A375 (cell line): ENCODE measurements around the gene TJAP1. TPM values are rescaled to one million over a fixed set of nuclear protein-coding genes. Genes with fewer than 3 reads are reported as not detected.

Source experiments
- small RNA-seq: library from RNA; depleted of rRNA; stranded (forward); fragments of <200 nt; gene quantifications from one replicate; pipeline ENCODE3, GENCODE V24; 2014
- total RNA-seq: library from RNA; depleted of rRNA; stranded (reverse); fragments of >200 nt; shearing (Covaris generic); gene quantifications from 2 replicates; pipeline ENCODE4 v1.2.3, GENCODE V29; 2014; rRNA removed

The TJAP1 gene, protein sequence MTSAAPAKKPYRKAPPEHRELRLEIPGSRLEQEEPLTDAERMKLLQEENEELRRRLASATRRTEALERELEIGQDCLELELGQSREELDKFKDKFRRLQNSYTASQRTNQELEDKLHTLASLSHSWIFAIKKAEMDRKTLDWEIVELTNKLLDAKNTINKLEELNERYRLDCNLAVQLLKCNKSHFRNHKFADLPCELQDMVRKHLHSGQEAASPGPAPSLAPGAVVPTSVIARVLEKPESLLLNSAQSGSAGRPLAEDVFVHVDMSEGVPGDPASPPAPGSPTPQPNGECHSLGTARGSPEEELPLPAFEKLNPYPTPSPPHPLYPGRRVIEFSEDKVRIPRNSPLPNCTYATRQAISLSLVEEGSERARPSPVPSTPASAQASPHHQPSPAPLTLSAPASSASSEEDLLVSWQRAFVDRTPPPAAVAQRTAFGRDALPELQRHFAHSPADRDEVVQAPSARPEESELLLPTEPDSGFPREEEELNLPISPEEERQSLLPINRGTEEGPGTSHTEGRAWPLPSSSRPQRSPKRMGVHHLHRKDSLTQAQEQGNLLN
- total RNA-seq = 28.4 and 32.4 TPM in 2 replicates

DNA sequence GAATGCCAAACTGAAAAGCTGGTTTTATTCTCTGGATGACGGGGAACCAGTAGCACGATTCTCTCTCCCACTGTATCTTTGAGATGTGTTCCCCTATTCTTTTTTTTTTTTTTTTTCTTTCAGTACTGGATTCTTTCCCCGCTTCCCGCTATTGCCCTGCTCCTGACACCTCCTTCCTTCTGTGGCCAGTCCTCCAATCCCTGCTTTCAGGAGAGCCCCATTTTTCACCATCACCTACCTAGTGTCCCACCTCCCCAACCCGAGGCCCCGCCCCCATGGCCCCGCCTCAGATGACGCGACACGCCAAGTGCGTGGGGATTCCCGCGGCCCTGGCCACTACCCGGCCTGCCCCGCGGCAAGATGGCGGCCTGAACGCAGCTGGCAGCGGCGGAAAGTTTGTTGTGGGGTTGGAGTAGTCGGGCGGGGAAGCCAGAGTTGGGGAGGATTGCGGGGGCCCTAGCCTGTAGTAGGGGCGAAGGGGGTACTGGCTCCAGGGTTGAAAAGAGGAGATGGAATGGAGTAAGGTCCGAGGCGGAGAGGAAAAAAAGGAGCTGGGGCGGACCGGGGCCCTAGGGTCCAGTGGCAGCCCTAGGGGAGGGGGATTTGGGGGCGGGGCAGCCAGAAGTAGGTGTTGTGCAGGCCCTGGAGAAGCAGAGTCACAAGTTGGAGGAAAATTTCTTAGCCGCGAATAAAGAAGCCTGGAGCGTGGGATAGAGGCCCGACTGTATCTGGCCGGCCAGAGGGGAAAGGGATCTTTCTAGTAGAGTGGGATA is at the start of gene TJAP1:
TSS of gene TJAP1 (plus strand) at position 336 of the 773 bp plus-strand sequence. CDS start 21,432 bp downstream, outside the sequence.

DNA sequence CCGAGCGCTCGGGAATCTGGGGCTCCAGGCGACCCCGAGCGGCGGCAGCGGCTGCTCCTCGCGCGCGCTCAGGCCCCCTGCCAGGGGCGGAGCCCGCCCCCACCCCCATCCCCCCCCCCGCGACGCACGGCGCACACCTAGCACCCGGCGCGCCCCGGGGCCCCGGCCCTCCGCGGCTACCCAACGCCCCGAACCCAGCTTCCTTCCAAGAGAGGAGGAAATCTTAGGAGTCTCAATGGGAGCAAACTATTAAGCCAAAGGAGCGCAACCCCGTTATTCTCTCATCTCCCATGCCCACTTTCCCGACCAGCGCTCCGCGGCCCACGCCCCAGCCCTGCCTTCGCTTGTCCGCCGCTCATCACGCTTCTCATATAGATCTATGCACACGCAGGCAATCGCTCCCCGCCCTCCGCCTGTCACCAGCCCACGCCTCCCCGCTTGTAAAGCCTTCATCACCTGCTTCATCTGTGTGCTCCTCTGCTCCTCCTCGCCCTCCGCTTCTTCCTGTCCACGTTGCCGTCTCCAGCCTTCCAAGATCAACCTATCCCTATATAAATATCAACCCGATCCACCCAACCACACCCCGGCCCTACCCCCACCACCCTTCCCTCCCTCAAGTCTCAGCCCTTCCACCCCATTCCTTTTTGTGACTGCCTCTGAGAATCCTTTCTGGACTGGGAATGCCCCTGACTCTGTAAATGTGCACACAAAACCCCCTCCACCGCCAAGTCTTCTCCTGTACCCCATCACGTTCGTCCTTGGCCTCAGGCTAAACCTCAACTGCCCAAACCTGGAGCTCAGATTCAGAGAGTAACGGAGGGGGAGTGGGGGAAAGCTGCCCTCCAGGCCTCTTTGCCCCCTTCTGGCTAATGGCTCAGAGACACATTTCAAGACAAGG is 21.6 kb upstream of the TJAP1 start, which contains the start of gene DLK2:
TSS of gene DLK2 (minus strand) at position 18 of the 898 bp plus-strand sequence. CDS start 723 bp downstream, outside the sequence.

DNA sequence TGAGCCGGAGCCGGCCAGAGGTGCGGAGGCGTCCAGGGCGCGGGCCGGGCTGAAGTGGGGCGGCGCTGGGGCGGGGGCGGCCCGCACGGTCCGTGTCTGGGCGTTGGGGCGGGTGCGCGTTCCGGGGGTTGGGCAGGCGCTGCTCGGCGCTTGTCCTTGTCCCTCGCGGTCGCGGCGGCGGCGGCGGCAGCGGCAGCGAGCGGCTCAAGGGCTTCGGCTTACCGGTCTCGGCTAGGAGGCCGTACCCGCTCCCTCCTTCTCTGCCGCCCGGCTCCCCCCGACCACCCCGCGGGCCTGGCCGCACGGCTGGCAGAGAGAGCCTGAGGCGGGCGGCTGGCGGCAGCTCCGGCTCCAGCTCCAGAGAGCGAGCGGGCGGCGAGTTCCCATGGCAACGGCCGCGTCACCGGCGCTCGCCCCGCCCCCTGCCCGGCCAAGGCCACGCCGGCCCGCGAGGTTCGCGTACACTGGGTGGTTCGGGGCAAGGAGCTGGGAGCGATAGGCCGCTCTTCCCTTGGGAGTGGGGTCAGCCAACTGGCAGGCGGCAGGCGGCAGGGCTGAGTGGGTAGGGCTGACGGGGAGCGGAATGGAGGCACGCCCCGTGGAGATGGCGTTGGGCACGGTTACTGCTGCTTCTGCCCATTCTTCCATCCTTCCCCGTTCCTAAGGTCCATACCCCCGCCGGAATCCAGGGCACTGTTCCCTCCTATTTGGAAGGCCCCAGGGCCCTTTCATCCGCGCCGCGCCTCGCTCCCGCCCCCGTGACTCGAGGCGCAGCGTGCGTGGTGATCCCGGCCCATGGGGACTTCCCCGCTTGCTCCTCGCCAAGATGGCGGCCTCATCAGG is 32.8 kb downstream of the TJAP1 start, which contains the start of gene LRRC73:
TSS of gene LRRC73 (minus strand) at position 363 of the 843 bp plus-strand sequence. CDS start 561 bp downstream, outside the sequence.

DNA sequence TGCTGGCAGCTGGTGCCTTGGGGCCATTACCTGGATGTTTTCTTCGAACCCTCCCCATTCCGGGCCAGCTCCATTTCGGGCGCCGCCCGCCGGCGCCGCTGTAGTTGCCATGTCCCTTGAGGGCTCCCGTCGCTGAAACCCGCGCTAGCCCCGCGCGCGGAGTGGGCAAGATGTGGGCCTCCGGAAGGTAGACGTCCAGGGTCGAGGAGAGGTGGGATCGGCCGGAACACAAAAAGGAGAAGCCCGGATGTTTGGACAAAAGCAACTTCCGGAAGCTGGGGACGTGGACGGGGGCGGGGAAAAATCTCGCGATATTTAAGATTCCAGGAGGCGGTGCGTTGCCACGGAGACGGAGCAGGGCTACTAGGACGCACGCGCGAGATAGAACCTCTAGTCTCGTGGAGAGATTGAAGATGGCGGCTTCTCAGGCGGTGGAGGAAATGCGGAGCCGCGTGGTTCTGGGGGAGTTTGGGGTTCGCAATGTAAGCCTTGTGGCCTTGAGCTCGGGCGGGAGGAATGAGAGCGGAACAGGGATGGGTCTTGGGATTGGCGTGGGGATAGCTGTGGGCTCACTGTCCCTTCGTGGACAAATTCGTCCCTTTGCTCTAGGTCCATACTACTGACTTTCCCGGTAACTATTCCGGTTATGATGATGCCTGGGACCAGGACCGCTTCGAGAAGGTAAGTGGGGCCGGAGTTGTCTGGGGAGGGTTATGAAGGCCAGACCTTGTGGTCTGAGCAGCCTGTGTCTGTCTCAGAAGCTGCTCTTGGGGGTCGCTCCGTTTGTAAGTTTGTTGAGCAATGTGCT is 39.5 kb downstream of the TJAP1 start, which contains the start of the genes POLR1C and YIPF3:
TSS of gene POLR1C (plus strand) at position 393 of the 808 bp plus-strand sequence. CDS start at position 414, 21 bp downstream.
TSS of gene YIPF3 (minus strand) at position 230 of the 808 bp plus-strand sequence. CDS start at position 111, 119 bp downstream.

Small RNA genes lying within 50 kb of the gene (small RNA-seq; reads per million reads assigned to genes)
- gene MIR6780B = not detected
- not detected for gene RF00426
- not detected for gene RNU6-1113P

Other genes starting within 250 kb of the TJAP1 start
- 133 and 159 TPM in 2 replicates for gene DNPH1, start 248.1 kb upstream of the TJAP1 start, total RNA-seq
- gene TTBK1, start 234.1 kb upstream of the TJAP1 start, total RNA-seq = not detected in 2 replicates
- gene SLC22A7, start 179.3 kb upstream of the TJAP1 start, total RNA-seq = not detected in 2 replicates
- gene CRIP3, start 168.7 kb upstream of the TJAP1 start, total RNA-seq = not detected in 2 replicates
- gene ZNF318, start 107.9 kb upstream of the TJAP1 start, total RNA-seq = 5.1 and 5.7 TPM in 2 replicates
- gene ABCC10, start 50.0 kb upstream of the TJAP1 start, total RNA-seq = 7.8 and 17.8 TPM in 2 replicates
- 4.9 and 7.1 TPM in 2 replicates for gene DLK2, start 22.0 kb upstream of the TJAP1 start, total RNA-seq
- gene LRRC73, start 32.8 kb downstream of the TJAP1 start, total RNA-seq = 0.93 and 1.9 TPM in 2 replicates
- gene YIPF3, start 39.4 kb downstream of the TJAP1 start, total RNA-seq = 79.7 and 83.5 TPM in 2 replicates
- gene POLR1C, start 39.5 kb downstream of the TJAP1 start, total RNA-seq = 40.7 and 52.3 TPM in 2 replicates
- gene XPO5, start 98.5 kb downstream of the TJAP1 start, total RNA-seq = 44.9 and 45.9 TPM in 2 replicates
- 7.1 and 8.1 TPM in 2 replicates for gene POLH, start 98.6 kb downstream of the TJAP1 start, total RNA-seq
- 120 and 134 TPM in 2 replicates for gene GTPBP2, start 151.7 kb downstream of the TJAP1 start, total RNA-seq
- gene MAD2L1BP, start 158.3 kb downstream of the TJAP1 start, total RNA-seq = 19.8 and 21.8 TPM in 2 replicates
- gene RSPH9, start 167.5 kb downstream of the TJAP1 start, total RNA-seq = not detected in 2 replicates
- 69.4 and 79.6 TPM in 2 replicates for gene MRPS18A, start 210.2 kb downstream of the TJAP1 start, total RNA-seq